Upper lobe of left lung (tissue), 4 donors: ENCODE results near the gene CACNA2D4.

Experiments
- POLR2AphosphoS5 ChIP-seq, 2 donors: sonication (generic); formaldehyde crosslinking; IDR thresholded peaks; one replicate each; pipeline ENCODE4 v1.5.1; 2017; ENCODE audit warnings: antibody characterized with exemption in 2 of 2
- TF ChIP-seq, protein P1 (sequence below), 6 experiments: fragments of 450-650 bp in 4 of 6; fragments of 200-600 bp in 2 of 6; sonication (generic) in 2 of 6; IDR thresholded peaks; one replicate each; pipeline ENCODE4 v1.5.1; 2016 to 2019; ENCODE audit warnings: antibody characterized with exemption in 6 of 6

DNA sequence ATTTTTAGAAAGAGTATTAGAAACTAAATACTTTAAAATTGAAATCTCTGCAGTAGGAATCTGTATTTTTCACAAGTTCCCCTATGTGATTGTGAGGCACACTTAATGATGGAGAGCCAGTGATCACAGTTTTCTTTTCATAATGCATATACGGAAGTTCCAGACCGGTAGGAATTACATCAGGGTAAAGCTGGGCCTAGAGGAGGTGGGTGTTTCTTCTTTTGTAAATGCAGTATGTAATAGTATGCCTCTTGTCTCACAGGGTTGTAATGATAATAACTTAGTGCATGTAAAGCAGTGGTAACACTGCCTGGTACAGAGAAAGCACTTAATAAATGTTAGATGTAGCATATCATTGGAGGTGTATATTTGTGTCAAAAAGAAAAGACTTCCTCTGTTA is 155.3 kb downstream of the CACNA2D4 start:
- TF ChIP-seq, protein P1, sequence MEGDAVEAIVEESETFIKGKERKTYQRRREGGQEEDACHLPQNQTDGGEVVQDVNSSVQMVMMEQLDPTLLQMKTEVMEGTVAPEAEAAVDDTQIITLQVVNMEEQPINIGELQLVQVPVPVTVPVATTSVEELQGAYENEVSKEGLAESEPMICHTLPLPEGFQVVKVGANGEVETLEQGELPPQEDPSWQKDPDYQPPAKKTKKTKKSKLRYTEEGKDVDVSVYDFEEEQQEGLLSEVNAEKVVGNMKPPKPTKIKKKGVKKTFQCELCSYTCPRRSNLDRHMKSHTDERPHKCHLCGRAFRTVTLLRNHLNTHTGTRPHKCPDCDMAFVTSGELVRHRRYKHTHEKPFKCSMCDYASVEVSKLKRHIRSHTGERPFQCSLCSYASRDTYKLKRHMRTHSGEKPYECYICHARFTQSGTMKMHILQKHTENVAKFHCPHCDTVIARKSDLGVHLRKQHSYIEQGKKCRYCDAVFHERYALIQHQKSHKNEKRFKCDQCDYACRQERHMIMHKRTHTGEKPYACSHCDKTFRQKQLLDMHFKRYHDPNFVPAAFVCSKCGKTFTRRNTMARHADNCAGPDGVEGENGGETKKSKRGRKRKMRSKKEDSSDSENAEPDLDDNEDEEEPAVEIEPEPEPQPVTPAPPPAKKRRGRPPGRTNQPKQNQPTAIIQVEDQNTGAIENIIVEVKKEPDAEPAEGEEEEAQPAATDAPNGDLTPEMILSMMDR (IDR thresholded peaks at IDR 0.05), result no peak
- no peak for TF ChIP-seq POLR2AphosphoS5 (IDR thresholded peaks at IDR 0.05)
